HepG2 (cell line): ENCODE data around the gene HORMAD2. TPM values are rescaled to one million over a fixed set of nuclear protein-coding genes. Genes with fewer than 3 reads are reported as not detected.

Experiments used
- BRD4 ChIP-seq: sonication (generic); formaldehyde crosslinking; IDR thresholded peaks from 2 replicates; pipeline ENCODE4 v1.4.0; 2020; ENCODE audit warnings: missing genetic modification reagents
- FIP1L1 ChIP-seq: fragments of 200-400 bp; formaldehyde crosslinking; IDR thresholded peaks from 2 replicates; pipeline ENCODE4 v1.6.1; 2018; ENCODE audit warnings: low read depth, mild to moderate bottlenecking, low read length, moderate library complexity, borderline replicate concordance; ENCODE audit not compliant: insufficient read depth
- FOSL1 ChIP-seq: sonication (generic); formaldehyde crosslinking; IDR thresholded peaks from 2 replicates; pipeline ENCODE4 v1.9.0; 2021; ENCODE audit warnings: missing genetic modification reagents, borderline replicate concordance
- HNRNPK ChIP-seq: fragments of 200-400 bp; formaldehyde crosslinking; IDR thresholded peaks from 2 replicates; pipeline ENCODE4 v1.6.1; 2018; ENCODE audit warnings: low read length, low read depth, moderate library complexity, mild to moderate bottlenecking; ENCODE audit not compliant: poor library complexity, severe bottlenecking
- KDM6A ChIP-seq: IDR thresholded peaks from 2 replicates; pipeline ENCODE4 v1.6.1; 2016; ENCODE audit warnings: low read depth
- PHB2 ChIP-seq: fragments of 450-650 bp; IDR thresholded peaks from 2 replicates; pipeline ENCODE4 v1.6.1; 2018; ENCODE audit not compliant: partially characterized antibody
- ZNF615 ChIP-seq: sonication (generic); formaldehyde crosslinking; IDR thresholded peaks from 2 replicates; pipeline ENCODE4 v1.5.0; 2020; ENCODE audit warnings: mild to moderate bottlenecking, missing genetic modification reagents, borderline replicate concordance
- polyA plus RNA-seq, 8 experiments: library from polyadenylated mRNA; depleted of rRNA in 3 of 8; stranded (reverse) in 7 of 8; unstranded in 1 of 8; fragments of >200 nt; fragmentation: Illumina TruSeq in 4 of 8; extraction: Trizol in 4 of 8; gene quantifications; 2 replicates each; pipeline versions ENCODE4 v1.2.1 to v1.2.3, GENCODE V29; 2011 to 2016; ENCODE audit warnings: low read depth in 4 of 8, missing spikeins in 1 of 8, mixed read lengths in 1 of 8; ENCODE audit not compliant: insufficient read depth in 1 of 8
- total RNA-seq, 5 experiments: library from RNA; depleted of rRNA; stranded (reverse); fragments of >200 nt; fragmentation: Illumina TruSeq; extraction: Trizol; gene quantifications; 2 replicates each; pipeline ENCODE4 v1.2.3, GENCODE V29; 2016; ENCODE audit warnings: low read depth in 1 of 5
- TF ChIP-seq, protein P1 (sequence below): sonication (generic); formaldehyde crosslinking; IDR thresholded peaks from 2 replicates; pipeline ENCODE4 v1.5.1; 2020; ENCODE audit warnings: missing genetic modification reagents, mild to moderate bottlenecking, borderline replicate concordance
- TF ChIP-seq, protein P2 (sequence below): sonication (generic); formaldehyde crosslinking; IDR thresholded peaks from 2 replicates; pipeline ENCODE4 v1.4.0; 2020; ENCODE audit warnings: low read depth, missing genetic modification reagents
- TF ChIP-seq, protein P3 (sequence below): sonication (generic); formaldehyde crosslinking; conservative IDR thresholded peaks from 2 replicates; pipeline ENCODE4 v1.4.0; 2020; ENCODE audit warnings: missing genetic modification reagents
- TF ChIP-seq, protein P4 (sequence below): sonication (generic); formaldehyde crosslinking; IDR thresholded peaks from 2 replicates; pipeline ENCODE4 v1.5.1; 2020; ENCODE audit warnings: mild to moderate bottlenecking, missing genetic modification reagents
- TF ChIP-seq, protein P5 (sequence below): IDR thresholded peaks from 2 replicates; pipeline ENCODE4 v1.6.1; 2016; ENCODE audit warnings: low read depth, missing genetic modification reagents, missing compliant biosample characterization

HORMAD2 gene
- total and polyA plus RNA-seq, 2 of the 13 experiments (the other 11 are each of a cell fraction or from before 2014, with no cell fraction given), result not detected

DNA sequence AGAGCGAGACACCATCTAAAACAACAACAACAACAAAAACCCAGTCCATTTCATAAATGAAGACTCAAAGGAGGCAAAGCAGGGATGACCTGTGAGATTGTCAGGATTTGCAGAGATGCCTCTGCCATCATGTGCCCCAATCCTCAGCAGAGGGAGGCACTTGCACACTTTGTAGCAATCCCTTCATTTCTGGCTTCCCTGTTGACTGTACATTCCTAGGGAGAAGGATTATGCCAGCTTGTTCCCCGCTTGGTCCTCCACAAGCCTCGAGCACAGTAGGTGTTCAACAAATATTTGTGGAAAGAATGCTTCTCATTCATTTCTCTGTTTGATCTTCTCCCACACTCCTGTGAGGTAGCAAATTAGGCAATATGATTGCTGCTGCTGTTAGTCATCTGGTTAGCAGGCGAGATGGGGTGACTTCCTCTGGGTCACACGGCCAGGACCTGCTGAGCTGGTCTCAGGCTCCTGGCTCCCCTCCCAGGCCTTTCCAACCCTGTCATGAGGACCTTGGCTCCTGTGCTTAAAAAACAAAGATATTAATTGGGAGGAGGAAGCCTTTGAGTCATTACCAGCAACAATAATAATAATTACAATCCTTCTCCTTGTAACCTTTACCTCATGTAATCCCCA, 132.2 kb downstream of the HORMAD2 start (continued):
- TF ChIP-seq, protein P1, sequence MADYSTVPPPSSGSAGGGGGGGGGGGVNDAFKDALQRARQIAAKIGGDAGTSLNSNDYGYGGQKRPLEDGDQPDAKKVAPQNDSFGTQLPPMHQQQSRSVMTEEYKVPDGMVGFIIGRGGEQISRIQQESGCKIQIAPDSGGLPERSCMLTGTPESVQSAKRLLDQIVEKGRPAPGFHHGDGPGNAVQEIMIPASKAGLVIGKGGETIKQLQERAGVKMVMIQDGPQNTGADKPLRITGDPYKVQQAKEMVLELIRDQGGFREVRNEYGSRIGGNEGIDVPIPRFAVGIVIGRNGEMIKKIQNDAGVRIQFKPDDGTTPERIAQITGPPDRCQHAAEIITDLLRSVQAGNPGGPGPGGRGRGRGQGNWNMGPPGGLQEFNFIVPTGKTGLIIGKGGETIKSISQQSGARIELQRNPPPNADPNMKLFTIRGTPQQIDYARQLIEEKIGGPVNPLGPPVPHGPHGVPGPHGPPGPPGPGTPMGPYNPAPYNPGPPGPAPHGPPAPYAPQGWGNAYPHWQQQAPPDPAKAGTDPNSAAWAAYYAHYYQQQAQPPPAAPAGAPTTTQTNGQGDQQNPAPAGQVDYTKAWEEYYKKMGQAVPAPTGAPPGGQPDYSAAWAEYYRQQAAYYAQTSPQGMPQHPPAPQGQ (CRISPR knock-in tag), result no peak
- TF ChIP-seq KDM6A (CRISPR knock-in tag) (0 out of 2 replicates have a peak, but pooled peaks have one; percentile 42), BRD4 (CRISPR knock-in tag) (no peak), ZNF615 (no peak), HNRNPK (no peak), FIP1L1 (no peak), PHB2 (no peak), FOSL1 (CRISPR knock-in tag) (peak; percentile 74)
- TF ChIP-seq, protein P2, sequence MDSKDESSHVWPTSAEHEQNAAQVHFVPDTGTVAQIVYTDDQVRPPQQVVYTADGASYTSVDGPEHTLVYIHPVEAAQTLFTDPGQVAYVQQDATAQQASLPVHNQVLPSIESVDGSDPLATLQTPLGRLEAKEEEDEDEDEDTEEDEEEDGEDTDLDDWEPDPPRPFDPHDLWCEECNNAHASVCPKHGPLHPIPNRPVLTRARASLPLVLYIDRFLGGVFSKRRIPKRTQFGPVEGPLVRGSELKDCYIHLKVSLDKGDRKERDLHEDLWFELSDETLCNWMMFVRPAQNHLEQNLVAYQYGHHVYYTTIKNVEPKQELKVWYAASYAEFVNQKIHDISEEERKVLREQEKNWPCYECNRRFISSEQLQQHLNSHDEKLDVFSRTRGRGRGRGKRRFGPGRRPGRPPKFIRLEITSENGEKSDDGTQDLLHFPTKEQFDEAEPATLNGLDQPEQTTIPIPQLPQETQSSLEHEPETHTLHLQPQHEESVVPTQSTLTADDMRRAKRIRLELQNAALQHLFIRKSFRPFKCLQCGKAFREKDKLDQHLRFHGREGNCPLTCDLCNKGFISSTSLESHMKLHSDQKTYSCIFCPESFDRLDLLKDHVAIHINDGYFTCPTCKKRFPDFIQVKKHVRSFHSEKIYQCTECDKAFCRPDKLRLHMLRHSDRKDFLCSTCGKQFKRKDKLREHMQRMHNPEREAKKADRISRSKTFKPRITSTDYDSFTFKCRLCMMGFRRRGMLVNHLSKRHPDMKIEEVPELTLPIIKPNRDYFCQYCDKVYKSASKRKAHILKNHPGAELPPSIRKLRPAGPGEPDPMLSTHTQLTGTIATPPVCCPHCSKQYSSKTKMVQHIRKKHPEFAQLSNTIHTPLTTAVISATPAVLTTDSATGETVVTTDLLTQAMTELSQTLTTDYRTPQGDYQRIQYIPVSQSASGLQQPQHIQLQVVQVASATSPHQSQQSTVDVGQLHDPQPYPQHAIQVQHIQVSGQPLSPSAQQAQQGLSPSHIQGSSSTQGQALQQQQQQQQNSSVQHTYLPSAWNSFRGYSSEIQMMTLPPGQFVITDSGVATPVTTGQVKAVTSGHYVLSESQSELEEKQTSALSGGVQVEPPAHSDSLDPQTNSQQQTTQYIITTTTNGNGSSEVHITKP (CRISPR knock-in tag), result peak; percentile 66; the same call in 1 of the 2 replicates
- TF ChIP-seq, protein P3, sequence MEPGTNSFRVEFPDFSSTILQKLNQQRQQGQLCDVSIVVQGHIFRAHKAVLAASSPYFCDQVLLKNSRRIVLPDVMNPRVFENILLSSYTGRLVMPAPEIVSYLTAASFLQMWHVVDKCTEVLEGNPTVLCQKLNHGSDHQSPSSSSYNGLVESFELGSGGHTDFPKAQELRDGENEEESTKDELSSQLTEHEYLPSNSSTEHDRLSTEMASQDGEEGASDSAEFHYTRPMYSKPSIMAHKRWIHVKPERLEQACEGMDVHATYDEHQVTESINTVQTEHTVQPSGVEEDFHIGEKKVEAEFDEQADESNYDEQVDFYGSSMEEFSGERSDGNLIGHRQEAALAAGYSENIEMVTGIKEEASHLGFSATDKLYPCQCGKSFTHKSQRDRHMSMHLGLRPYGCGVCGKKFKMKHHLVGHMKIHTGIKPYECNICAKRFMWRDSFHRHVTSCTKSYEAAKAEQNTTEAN, result peak; percentile 98
- TF ChIP-seq, protein P4, sequence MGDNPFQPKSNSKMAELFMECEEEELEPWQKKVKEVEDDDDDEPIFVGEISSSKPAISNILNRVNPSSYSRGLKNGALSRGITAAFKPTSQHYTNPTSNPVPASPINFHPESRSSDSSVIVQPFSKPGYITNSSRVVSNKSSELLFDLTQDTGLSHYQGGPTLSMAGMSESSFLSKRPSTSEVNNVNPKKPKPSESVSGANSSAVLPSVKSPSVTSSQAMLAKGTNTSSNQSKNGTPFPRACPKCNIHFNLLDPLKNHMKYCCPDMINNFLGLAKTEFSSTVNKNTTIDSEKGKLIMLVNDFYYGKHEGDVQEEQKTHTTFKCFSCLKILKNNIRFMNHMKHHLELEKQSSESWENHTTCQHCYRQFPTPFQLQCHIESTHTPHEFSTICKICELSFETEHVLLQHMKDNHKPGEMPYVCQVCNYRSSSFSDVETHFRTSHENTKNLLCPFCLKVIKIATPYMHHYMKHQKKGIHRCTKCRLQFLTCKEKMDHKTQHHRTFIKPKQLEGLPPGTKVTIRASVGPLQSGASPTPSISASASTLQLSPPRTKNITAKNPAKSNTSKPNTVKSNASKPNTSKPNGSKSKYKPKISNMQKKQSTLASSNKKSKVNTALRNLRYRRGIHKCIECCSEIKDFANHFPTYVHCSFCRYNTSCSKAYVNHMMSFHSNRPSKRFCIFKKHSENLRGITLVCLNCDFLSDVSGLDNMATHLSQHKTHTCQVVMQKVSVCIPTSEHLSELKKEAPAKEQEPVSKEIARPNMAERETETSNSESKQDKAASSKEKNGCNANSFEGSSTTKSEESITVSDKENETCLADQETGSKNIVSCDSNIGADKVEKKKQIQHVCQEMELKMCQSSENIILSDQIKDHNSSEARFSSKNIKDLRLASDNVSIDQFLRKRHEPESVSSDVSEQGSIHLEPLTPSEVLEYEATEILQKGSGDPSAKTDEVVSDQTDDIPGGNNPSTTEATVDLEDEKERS (CRISPR knock-in tag), result no peak; the same call in 1 of the 2 replicates
- TF ChIP-seq, protein P5, sequence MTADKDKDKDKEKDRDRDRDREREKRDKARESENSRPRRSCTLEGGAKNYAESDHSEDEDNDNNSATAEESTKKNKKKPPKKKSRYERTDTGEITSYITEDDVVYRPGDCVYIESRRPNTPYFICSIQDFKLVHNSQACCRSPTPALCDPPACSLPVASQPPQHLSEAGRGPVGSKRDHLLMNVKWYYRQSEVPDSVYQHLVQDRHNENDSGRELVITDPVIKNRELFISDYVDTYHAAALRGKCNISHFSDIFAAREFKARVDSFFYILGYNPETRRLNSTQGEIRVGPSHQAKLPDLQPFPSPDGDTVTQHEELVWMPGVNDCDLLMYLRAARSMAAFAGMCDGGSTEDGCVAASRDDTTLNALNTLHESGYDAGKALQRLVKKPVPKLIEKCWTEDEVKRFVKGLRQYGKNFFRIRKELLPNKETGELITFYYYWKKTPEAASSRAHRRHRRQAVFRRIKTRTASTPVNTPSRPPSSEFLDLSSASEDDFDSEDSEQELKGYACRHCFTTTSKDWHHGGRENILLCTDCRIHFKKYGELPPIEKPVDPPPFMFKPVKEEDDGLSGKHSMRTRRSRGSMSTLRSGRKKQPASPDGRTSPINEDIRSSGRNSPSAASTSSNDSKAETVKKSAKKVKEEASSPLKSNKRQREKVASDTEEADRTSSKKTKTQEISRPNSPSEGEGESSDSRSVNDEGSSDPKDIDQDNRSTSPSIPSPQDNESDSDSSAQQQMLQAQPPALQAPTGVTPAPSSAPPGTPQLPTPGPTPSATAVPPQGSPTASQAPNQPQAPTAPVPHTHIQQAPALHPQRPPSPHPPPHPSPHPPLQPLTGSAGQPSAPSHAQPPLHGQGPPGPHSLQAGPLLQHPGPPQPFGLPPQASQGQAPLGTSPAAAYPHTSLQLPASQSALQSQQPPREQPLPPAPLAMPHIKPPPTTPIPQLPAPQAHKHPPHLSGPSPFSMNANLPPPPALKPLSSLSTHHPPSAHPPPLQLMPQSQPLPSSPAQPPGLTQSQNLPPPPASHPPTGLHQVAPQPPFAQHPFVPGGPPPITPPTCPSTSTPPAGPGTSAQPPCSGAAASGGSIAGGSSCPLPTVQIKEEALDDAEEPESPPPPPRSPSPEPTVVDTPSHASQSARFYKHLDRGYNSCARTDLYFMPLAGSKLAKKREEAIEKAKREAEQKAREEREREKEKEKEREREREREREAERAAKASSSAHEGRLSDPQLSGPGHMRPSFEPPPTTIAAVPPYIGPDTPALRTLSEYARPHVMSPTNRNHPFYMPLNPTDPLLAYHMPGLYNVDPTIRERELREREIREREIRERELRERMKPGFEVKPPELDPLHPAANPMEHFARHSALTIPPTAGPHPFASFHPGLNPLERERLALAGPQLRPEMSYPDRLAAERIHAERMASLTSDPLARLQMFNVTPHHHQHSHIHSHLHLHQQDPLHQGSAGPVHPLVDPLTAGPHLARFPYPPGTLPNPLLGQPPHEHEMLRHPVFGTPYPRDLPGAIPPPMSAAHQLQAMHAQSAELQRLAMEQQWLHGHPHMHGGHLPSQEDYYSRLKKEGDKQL, result peak; percentile 66; the same call in 1 of the 2 replicates
